CD14-positive monocyte (primary cell): ENCODE results near the gene ALDH4A1. TPM values are rescaled to one million over a fixed set of nuclear protein-coding genes. Genes with fewer than 3 reads are reported as not detected.
"Not testable (repeated sequence)": the region's sequence is repeated elsewhere in the genome, so short reads cannot be mapped to it uniquely, and the experiment has no call there.

Source experiments
- DNase-seq, 3 donors: peaks; one replicate each; pipeline ENCODE4 v3.0.0-alpha.2; 2011 to 2022
- H2AFZ ChIP-seq: 2 replicates; pipeline ENCODE4 v1.6.0; 2012; ENCODE audit warnings: mild to moderate bottlenecking, low read depth, low read length, inconsistent platforms; ENCODE audit not compliant: insufficient read depth, poor library complexity, severe bottlenecking
- H3K27ac ChIP-seq, 2 donors: 1 replicate in 1 of 2; 2 replicates in 1 of 2; pipeline ENCODE4 v1.5.1; 2012 to 2013; ENCODE audit warnings: low read length in 2 of 2, control low read depth in 1 of 2, inconsistent platforms in 1 of 2, low read depth in 1 of 2, mild to moderate bottlenecking in 1 of 2
- H3K27me3 ChIP-seq, 2 donors: one replicate each; pipeline versions ENCODE4 v1.6.0 to v1.6.1; 2011 to 2013; ENCODE audit warnings: low read length in 2 of 2; ENCODE audit not compliant: control insufficient read depth in 2 of 2, insufficient read depth in 2 of 2
- H3K36me3 ChIP-seq, 2 donors: replicated peaks in 1 of 2; 1 replicate in 1 of 2; 2 replicates in 1 of 2; pipeline versions ENCODE4 v1.5.1 to v1.6.1; 2012 to 2013; ENCODE audit warnings: low read length in 2 of 2, control low read depth in 1 of 2, inconsistent platforms in 1 of 2, mild to moderate bottlenecking in 1 of 2; ENCODE audit not compliant: insufficient read depth in 2 of 2, control insufficient read depth in 1 of 2
- H3K4me1 ChIP-seq, 2 donors: 1 replicate in 1 of 2; 2 replicates in 1 of 2; pipeline versions ENCODE4 v1.5.1 to v1.6.1; 2012 to 2013; ENCODE audit warnings: low read length in 2 of 2, control low read depth in 1 of 2, inconsistent platforms in 1 of 2, mild to moderate bottlenecking in 1 of 2, moderate library complexity in 1 of 2; ENCODE audit not compliant: insufficient read depth in 2 of 2, control insufficient read depth in 1 of 2
- H3K4me2 ChIP-seq: replicated peaks from 2 replicates; pipeline ENCODE3; 2012; ENCODE audit warnings: low read length, moderate library complexity, mild to moderate bottlenecking; ENCODE audit not compliant: poor library complexity, severe bottlenecking; ENCODE audit errors: extremely low read depth
- H3K4me3 ChIP-seq, 3 experiments: fragments of 200-600 bp in 1 of 3; sonication (generic) in 1 of 3; replicated peaks in 1 of 3; 1 replicate in 2 of 3; 2 replicates in 1 of 3; pipeline ENCODE4 v1.5.1; 2011 to 2013; ENCODE audit warnings: low read length in 3 of 3, mild to moderate bottlenecking in 3 of 3, control low read depth in 2 of 3, low read depth in 2 of 3, inconsistent platforms in 1 of 3, moderate library complexity in 1 of 3
- H3K79me2 ChIP-seq: 2 replicates; pipeline ENCODE4 v1.6.0; 2012; ENCODE audit warnings: mild to moderate bottlenecking, control low read depth, inconsistent platforms, low read length, moderate library complexity; ENCODE audit not compliant: insufficient read depth
- H3K9ac ChIP-seq: 2 replicates; pipeline ENCODE4 v1.6.0; 2017; ENCODE audit warnings: low read length, mild to moderate bottlenecking; ENCODE audit not compliant: insufficient read depth, poor library complexity, severe bottlenecking
- H3K9me3 ChIP-seq, 2 donors: replicated peaks in 1 of 2; 1 replicate in 1 of 2; 2 replicates in 1 of 2; pipeline versions ENCODE4 v1.5.1 to v1.6.1; 2012 to 2013; ENCODE audit warnings: low read length in 2 of 2, control low read depth in 1 of 2; ENCODE audit not compliant: control insufficient read depth in 1 of 2, insufficient read depth in 1 of 2
- H4K20me1 ChIP-seq: 2 replicates; pipeline ENCODE4 v1.6.0; 2012; ENCODE audit warnings: mild to moderate bottlenecking, low read length, control low read depth, moderate library complexity; ENCODE audit not compliant: insufficient read depth
- H3K27ac Mint-ChIP-seq, 7 donors: one replicate each; pipeline ENCODE4 v1.8.0; 2020; ENCODE audit warnings: mild to moderate bottlenecking in 7 of 7, mixed read lengths in 7 of 7, moderate library complexity in 6 of 7, inconsistent platforms in 2 of 7
- H3K27me3 Mint-ChIP-seq, 3 donors: one replicate each; pipeline ENCODE4 v1.8.0; 2021 to 2022; ENCODE audit warnings: low read depth in 3 of 3, mild to moderate bottlenecking in 3 of 3, mixed read lengths in 3 of 3, moderate library complexity in 3 of 3, inconsistent platforms in 1 of 3
- H3K36me3 Mint-ChIP-seq, 2 donors: one replicate each; pipeline ENCODE4 v1.8.0; 2020; ENCODE audit warnings: mixed read lengths in 2 of 2, inconsistent platforms in 1 of 2, mild to moderate bottlenecking in 1 of 2
- H3K4me1 Mint-ChIP-seq: one replicate; pipeline ENCODE4 v1.8.0; 2020; ENCODE audit warnings: mild to moderate bottlenecking, mixed read lengths
- H3K4me3 Mint-ChIP-seq, 2 donors: one replicate each; pipeline ENCODE4 v1.8.0; 2020; ENCODE audit warnings: mild to moderate bottlenecking in 2 of 2, mixed read lengths in 2 of 2, moderate library complexity in 1 of 2
- H3K9me3 Mint-ChIP-seq, 7 donors: one replicate each; pipeline ENCODE4 v1.8.0; 2020 to 2022; ENCODE audit warnings: mixed read lengths in 7 of 7, mild to moderate bottlenecking in 6 of 7, moderate library complexity in 6 of 7, inconsistent platforms in 2 of 7
- WGBS: methylation state at CpG from one replicate; pipeline ENCODE4 v1.1.5; 2013; ENCODE audit warnings: missing lambda C conversion rate; ENCODE audit not compliant: insufficient coverage; 5-methylcytosine and 5-hydroxymethylcytosine counted together
- intact Hi-C, 2 donors: fragments of 100-400 bp; cut with micrococcal nuclease; formaldehyde crosslinking; loops; one replicate each; pipeline versions ENCODE4 v1.15.0 to v1.15.1; 2023
- polyA plus RNA-seq, 3 donors: library from polyadenylated mRNA; depleted of rRNA in 1 of 3; unstranded in 2 of 3; stranded (reverse) in 1 of 3; fragments of 300-500 nt in 2 of 3; fragments of >200 nt in 1 of 3; fragmentation: Illumina TruSeq in 2 of 3; gene quantifications; 1 replicate in 2 of 3; 2 replicates in 1 of 3; pipeline ENCODE4 v1.2.3, GENCODE V29; 2012 to 2021
- TF ChIP-seq, protein P1 (sequence below): fragments of 200-600 bp; IDR thresholded peaks from one replicate; pipeline ENCODE4 v1.8.0; 2022; ENCODE audit warnings: antibody characterized with exemption, mild to moderate bottlenecking

ALDH4A1 gene
- polyA plus RNA-seq, 3 donors = 4.8 to 7.8 (median 6.1) TPM

DNA sequence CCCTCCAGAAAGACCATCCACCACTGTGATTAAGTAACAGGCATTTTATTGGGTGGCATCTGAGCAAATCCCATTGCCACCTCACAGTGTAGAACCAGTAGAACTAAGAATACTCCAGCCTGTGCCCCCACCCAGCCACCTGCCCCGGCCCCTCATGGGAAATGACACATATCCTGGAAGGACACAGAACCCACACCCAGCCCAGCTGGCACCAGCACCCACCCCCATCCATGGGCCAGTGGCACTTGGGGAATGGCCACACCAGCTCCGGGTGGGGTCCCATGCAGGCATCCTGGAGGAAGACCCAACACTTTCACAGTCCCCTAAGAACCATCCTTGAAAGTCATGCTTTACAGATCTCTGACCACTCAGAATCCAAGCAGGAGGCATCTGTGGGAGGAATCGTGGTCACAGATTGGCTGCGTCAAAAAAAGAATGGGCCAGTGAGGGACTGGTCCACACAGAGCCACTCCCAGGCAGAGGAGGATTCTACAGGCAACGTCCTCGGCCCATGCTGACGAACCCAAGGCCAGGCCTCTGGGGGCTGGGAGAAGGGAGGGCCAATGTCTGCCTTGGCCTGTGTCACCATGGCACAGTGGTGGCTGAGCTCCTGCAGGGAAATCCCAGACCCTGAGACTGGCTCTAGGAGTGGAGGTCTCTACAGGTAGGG is 30.8 kb downstream of the ALDH4A1 start:
- H3K4me3 Mint-ChIP-seq = no peak overlapping the region
- H3K4me2 ChIP-seq = no peak overlapping the region
- intact Hi-C loops = no loop called here
- peaks cover 13 to 22% of the 10 kb centered on the region in 2 donors for H3K36me3 ChIP-seq
- H3K9me3 ChIP-seq = no peaks in the 10 kb centered on the region
- peak overlapping the region in 2 of 7 donors; percentile 9 to 17 for H3K27ac Mint-ChIP-seq
- no peak overlapping the region for H3K9ac ChIP-seq
- H3K27me3 ChIP-seq = no peaks in the 10 kb centered on the region
- no peaks in the 10 kb centered on the region for H4K20me1 ChIP-seq
- H2AFZ ChIP-seq = no peak overlapping the region
- no peaks in the 10 kb centered on the region for H3K4me1 ChIP-seq
- H3K27ac ChIP-seq = no peak overlapping the region
- no peak for DNase-seq
- no peak overlapping the region for H3K4me3 ChIP-seq
- peaks cover 14 to 22% of the 10 kb centered on the region in 2 donors for H3K36me3 Mint-ChIP-seq
- TF ChIP-seq, protein P1, sequence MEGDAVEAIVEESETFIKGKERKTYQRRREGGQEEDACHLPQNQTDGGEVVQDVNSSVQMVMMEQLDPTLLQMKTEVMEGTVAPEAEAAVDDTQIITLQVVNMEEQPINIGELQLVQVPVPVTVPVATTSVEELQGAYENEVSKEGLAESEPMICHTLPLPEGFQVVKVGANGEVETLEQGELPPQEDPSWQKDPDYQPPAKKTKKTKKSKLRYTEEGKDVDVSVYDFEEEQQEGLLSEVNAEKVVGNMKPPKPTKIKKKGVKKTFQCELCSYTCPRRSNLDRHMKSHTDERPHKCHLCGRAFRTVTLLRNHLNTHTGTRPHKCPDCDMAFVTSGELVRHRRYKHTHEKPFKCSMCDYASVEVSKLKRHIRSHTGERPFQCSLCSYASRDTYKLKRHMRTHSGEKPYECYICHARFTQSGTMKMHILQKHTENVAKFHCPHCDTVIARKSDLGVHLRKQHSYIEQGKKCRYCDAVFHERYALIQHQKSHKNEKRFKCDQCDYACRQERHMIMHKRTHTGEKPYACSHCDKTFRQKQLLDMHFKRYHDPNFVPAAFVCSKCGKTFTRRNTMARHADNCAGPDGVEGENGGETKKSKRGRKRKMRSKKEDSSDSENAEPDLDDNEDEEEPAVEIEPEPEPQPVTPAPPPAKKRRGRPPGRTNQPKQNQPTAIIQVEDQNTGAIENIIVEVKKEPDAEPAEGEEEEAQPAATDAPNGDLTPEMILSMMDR = no peak
- H3K79me2 ChIP-seq = no peaks in the 10 kb centered on the region
- no peaks in the 10 kb centered on the region for H3K9me3 Mint-ChIP-seq
- H3K4me1 Mint-ChIP-seq = peaks cover 10% of the 10 kb centered on the region
- WGBS = 87% methylated on average over 7 of the region's 7 CpGs
- H3K27me3 Mint-ChIP-seq = peaks cover 5 to 9% (median 8%) of the 10 kb centered on the region in 3 donors

DNA sequence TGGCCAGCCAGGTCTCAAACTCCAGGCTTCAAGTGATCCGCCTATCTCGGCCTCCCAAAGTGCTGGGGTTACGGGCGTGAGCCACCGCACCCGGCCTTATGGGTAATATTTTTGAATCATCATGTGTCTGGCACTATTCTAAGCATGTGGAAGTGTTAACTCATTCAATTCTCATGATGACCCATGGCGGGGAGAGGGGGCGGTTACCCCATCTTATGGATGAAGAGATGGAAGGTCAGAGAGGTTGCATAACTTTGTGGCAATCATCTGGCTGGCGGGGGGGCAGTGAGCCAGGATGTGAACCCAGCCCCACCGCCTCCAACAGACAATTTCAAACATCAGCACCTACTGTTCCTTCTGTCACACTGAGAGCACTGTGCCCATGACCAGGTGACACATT is 31.4 kb downstream of the ALDH4A1 start:
- WGBS = 79% methylated on average over 6 of the region's 10 CpGs
- Histone ChIP-seq H3K4me2 (no peak overlapping the region), H4K20me1 (no peaks in the 10 kb centered on the region), H3K27ac (no peak overlapping the region), H3K4me3 (no peak overlapping the region), H2AFZ (no peak overlapping the region), H3K4me1 (no peaks in the 10 kb centered on the region), H3K27me3 (no peaks in the 10 kb centered on the region), H3K79me2 (no peaks in the 10 kb centered on the region), H3K9ac (no peak overlapping the region), H3K36me3 (peaks cover 13 to 16% of the 10 kb centered on the region in 2 donors), H3K9me3 (no peaks in the 10 kb centered on the region)
- intact Hi-C loops = no loop called here
- H3K27me3 Mint-ChIP-seq = peaks cover 9 to 14% (median 9%) of the 10 kb centered on the region in 3 donors
- TF ChIP-seq, protein P1 = no peak
- peak overlapping the region in 1 of 7 donors; percentile 9 for H3K27ac Mint-ChIP-seq
- H3K4me1 Mint-ChIP-seq = peaks cover 10% of the 10 kb centered on the region
- no peak overlapping the region for H3K4me3 Mint-ChIP-seq
- no peak for DNase-seq
- no peaks in the 10 kb centered on the region for H3K9me3 Mint-ChIP-seq
- peaks cover 11 to 17% of the 10 kb centered on the region in 2 donors for H3K36me3 Mint-ChIP-seq

DNA sequence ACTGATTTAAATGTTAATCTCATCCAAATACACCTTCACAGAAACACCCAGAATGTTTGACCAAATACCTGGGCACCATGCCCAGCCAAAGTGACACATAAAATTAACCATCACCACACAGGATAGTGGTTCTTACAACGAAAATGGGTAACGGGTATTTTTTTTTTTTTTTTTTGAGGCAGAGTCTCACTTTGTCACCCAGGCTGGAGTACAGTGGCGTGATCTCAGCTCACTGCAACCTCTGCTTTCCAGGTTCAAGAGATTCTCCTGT is 31.8 kb downstream of the ALDH4A1 start:
- H3K4me3 Mint-ChIP-seq, H3K9ac ChIP-seq, H2AFZ ChIP-seq, DNase-seq, H3K79me2 ChIP-seq, H3K27me3 ChIP-seq, intact Hi-C loops, H3K4me1 ChIP-seq, H3K4me2 ChIP-seq, H3K4me3 ChIP-seq, H3K9me3 ChIP-seq, H3K27ac ChIP-seq, H3K27ac Mint-ChIP-seq, H3K9me3 Mint-ChIP-seq, H4K20me1 ChIP-seq: not testable (repeated sequence)
- Mint-ChIP-seq H3K4me1 (peaks cover 10% of the 10 kb centered on the region), H3K36me3 (peaks cover 11 to 15% of the 10 kb centered on the region in 2 donors), H3K27me3 (peaks cover 9 to 18% (median 14%) of the 10 kb centered on the region in 3 donors)
- WGBS = no CpG with 5 or more reads among the region's 3 CpGs
- H3K36me3 ChIP-seq = peaks cover 13% of the 10 kb centered on the region in 2 donors
